ENCODE results near the gene URB1. TPM values are rescaled to one million over a fixed set of nuclear protein-coding genes. Genes with fewer than 3 reads are reported as not detected.
"Not testable (repeated sequence)": the region's sequence is repeated elsewhere in the genome, so short reads cannot be mapped to it uniquely, and the experiment has no call there.

Gene URB1
- total RNA-seq, 1 donor from 2014 or later = 11.9 TPM

GRCh38 chr21:32382108-32382644 lies 10.6 kb downstream of the URB1 start:
- no peak for ATAC-seq
- intact Hi-C loops (cut with micrococcal nuclease) = no loop called here
- no peak for DNase-seq

- no peak for ATAC-seq
- no peak for DNase-seq
- intact Hi-C loops (cut with micrococcal nuclease) = no loop called here
Measured at GRCh38 chr21:32381571-32381970, 11.2 kb downstream of the URB1 start.

- intact Hi-C loops (cut with micrococcal nuclease) = no loop called here
- DNase-seq (no peak), ATAC-seq (no peak)
Measured at GRCh38 chr21:32380940-32381339, 11.9 kb downstream of the URB1 start.

GRCh38 chr21:32378956-32379355 lies 13.9 kb downstream of the URB1 start:
- intact Hi-C loops (cut with micrococcal nuclease) = no loop called here
- ATAC-seq (peak; percentile 91), DNase-seq (peak; percentile 46)

- ATAC-seq = no peak
- intact Hi-C loops (cut with micrococcal nuclease) = no loop called here
Measured at GRCh38 chr21:32377991-32378390, 14.8 kb downstream of the URB1 start.

GRCh38 chr21:32377506-32377905 lies 15.3 kb downstream of the URB1 start:
- DNase-seq = no peak
- no peak for ATAC-seq
- intact Hi-C loops (cut with micrococcal nuclease) = no loop called here

More at GRCh38 chr21:32377991-32378390, 14.8 kb downstream of the URB1 start:
- DNase-seq = no peak

- intact Hi-C loops (cut with micrococcal nuclease) = no loop called here
- ATAC-seq = peak; percentile 58
- no peak for DNase-seq
Measured at GRCh38 chr21:32372755-32373154, 20.1 kb downstream of the URB1 start.

GRCh38 chr21:32371913-32372314 lies 20.9 kb downstream of the URB1 start:
- DNase-seq (no peak), ATAC-seq (peak; percentile 53)
- intact Hi-C loops (cut with micrococcal nuclease) = no loop called here

- intact Hi-C loops (cut with micrococcal nuclease) = no loop called here
- no peak for ATAC-seq
- DNase-seq = no peak
Measured at GRCh38 chr21:32370998-32371766, 21.6 kb downstream of the URB1 start.

- ATAC-seq; intact Hi-C loops (cut with micrococcal nuclease); DNase-seq: not testable (repeated sequence)
Measured at GRCh38 chr21:32368961-32369360, 23.9 kb downstream of the URB1 start.

GRCh38 chr21:32368386-32368785 lies 24.4 kb downstream of the URB1 start:
- ATAC-seq (no peak), DNase-seq (no peak)
- intact Hi-C loops (cut with micrococcal nuclease) = no loop called here

- intact Hi-C loops (cut with micrococcal nuclease) = no loop called here
- peak; percentile 20 for ATAC-seq
- no peak for DNase-seq
Measured at GRCh38 chr21:32367158-32367557, 25.7 kb downstream of the URB1 start.

- ATAC-seq (no peak), DNase-seq (no peak)
- intact Hi-C loops (cut with micrococcal nuclease) = no loop called here
Measured at GRCh38 chr21:32366191-32366590, 26.6 kb downstream of the URB1 start.

- ATAC-seq (peak; percentile 37), DNase-seq (no peak)
- intact Hi-C loops (cut with micrococcal nuclease) = no loop called here
Measured at GRCh38 chr21:32364796-32365195, 28.0 kb downstream of the URB1 start.

- DNase-seq (peak; percentile 41), ATAC-seq (peak; percentile 74)
- intact Hi-C loops (cut with micrococcal nuclease) = no loop called here
Measured at GRCh38 chr21:32364387-32364786, 28.4 kb downstream of the URB1 start.

GRCh38 chr21:32360401-32360975 lies 32.3 kb downstream of the URB1 start:
- ATAC-seq = no peak
- intact Hi-C loops (cut with micrococcal nuclease) = no loop called here
- DNase-seq = no peak

GRCh38 chr21:32359719-32360260 lies 33.0 kb downstream of the URB1 start:
- DNase-seq (no peak), ATAC-seq (peak; percentile 14)
- intact Hi-C loops (cut with micrococcal nuclease) = no loop called here

- DNase-seq = no peak
- peak; percentile 81 for ATAC-seq
- intact Hi-C loops (cut with micrococcal nuclease) = no loop called here
Measured at GRCh38 chr21:32356874-32357395, 35.9 kb downstream of the URB1 start.

- intact Hi-C loops (cut with micrococcal nuclease) = no loop called here
- DNase-seq (no peak), ATAC-seq (no peak)
Measured at GRCh38 chr21:32353002-32353711, 39.7 kb downstream of the URB1 start.

- intact Hi-C loops (cut with micrococcal nuclease) = no loop called here
- DNase-seq (no peak), ATAC-seq (no peak)
Measured at GRCh38 chr21:32352526-32352925, 40.3 kb downstream of the URB1 start.
